Measurements from ENCODE around the gene VPS51. TPM values are rescaled to one million over a fixed set of nuclear protein-coding genes. Genes with fewer than 3 reads are reported as not detected.
A peak's percentile ranks its signal among the peaks of the same experiment; 100 is the strongest.

VPS51 gene
- total RNA-seq, 1 experiment from 2014 or later: 123 TPM

DNA sequence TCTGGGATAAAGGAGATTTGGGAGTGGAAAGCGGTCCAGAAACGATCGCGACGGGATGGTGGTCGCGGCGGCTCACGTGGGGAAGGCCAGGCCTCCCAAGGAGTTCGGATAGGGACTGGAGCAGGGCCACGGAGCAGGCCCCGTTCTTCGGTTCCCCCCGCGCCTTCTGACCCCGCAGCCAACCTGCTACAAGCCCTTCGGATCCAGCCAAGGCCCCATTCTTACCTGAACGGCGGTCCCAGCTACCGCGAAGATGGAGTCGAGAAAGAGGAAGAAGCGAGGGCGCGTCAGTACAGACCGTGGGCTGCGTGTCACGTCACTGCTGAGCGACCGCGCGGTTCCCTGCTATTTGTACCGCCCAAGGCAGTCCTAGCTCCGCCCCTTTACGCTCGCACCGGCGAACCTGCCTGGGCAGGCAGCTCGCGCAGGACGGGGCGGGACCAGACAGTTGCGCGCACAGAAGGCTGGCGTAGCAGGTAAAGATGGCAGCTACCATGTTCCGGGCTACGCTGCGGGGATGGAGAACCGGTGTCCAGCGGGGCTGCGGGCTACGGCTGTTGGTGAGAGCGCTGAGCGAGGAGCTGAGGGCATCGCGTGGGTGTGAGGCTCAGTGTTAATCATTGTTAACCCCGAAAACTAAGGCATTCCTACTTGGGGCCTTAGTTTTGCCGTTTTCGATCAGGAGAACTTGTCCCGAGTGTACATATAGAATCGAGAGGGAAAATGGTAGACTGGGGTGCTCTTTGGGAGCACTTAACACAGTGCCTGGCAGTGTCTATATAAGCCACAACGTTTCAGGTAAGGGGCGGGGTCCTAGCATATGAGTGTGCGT is 26.1 kb downstream of the VPS51 start, which contains the start of the genes FAU and MRPL49 (continued):
- TF ChIP-seq, protein P1, sequence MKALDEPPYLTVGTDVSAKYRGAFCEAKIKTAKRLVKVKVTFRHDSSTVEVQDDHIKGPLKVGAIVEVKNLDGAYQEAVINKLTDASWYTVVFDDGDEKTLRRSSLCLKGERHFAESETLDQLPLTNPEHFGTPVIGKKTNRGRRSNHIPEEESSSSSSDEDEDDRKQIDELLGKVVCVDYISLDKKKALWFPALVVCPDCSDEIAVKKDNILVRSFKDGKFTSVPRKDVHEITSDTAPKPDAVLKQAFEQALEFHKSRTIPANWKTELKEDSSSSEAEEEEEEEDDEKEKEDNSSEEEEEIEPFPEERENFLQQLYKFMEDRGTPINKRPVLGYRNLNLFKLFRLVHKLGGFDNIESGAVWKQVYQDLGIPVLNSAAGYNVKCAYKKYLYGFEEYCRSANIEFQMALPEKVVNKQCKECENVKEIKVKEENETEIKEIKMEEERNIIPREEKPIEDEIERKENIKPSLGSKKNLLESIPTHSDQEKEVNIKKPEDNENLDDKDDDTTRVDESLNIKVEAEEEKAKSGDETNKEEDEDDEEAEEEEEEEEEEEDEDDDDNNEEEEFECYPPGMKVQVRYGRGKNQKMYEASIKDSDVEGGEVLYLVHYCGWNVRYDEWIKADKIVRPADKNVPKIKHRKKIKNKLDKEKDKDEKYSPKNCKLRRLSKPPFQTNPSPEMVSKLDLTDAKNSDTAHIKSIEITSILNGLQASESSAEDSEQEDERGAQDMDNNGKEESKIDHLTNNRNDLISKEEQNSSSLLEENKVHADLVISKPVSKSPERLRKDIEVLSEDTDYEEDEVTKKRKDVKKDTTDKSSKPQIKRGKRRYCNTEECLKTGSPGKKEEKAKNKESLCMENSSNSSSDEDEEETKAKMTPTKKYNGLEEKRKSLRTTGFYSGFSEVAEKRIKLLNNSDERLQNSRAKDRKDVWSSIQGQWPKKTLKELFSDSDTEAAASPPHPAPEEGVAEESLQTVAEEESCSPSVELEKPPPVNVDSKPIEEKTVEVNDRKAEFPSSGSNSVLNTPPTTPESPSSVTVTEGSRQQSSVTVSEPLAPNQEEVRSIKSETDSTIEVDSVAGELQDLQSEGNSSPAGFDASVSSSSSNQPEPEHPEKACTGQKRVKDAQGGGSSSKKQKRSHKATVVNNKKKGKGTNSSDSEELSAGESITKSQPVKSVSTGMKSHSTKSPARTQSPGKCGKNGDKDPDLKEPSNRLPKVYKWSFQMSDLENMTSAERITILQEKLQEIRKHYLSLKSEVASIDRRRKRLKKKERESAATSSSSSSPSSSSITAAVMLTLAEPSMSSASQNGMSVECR (CRISPR knock-in tag; IDR thresholded peaks at IDR 0.05; ENCODE audit: borderline replicate concordance): 0 out of 2 replicates have a peak, but pooled peaks have one; percentile 27
- TF ChIP-seq, protein P2, sequence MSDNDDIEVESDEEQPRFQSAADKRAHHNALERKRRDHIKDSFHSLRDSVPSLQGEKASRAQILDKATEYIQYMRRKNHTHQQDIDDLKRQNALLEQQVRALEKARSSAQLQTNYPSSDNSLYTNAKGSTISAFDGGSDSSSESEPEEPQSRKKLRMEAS (CRISPR knock-in tag; IDR thresholded peaks at IDR 0.05): peak; percentile 87
- 0 out of 2 replicates have a peak, but pooled peaks have one; percentile 25 for TF ChIP-seq RELA (CRISPR knock-in tag; IDR thresholded peaks at IDR 0.05; ENCODE audit: borderline replicate concordance)
- TF ChIP-seq ATF1 (CRISPR knock-in tag; IDR thresholded peaks at IDR 0.05): peak; percentile 61; the same call in 1 of the 2 replicates
- TF ChIP-seq CREM (CRISPR knock-in tag; IDR thresholded peaks at IDR 0.05): peak; percentile 98
- TF ChIP-seq GABPB1 (CRISPR knock-in tag; IDR thresholded peaks at IDR 0.05): peak; percentile 60; the same call in 1 of the 2 replicates
- peak; percentile 85; the same call in 1 of the 2 replicates for TF ChIP-seq SMAD3 (CRISPR knock-in tag; IDR thresholded peaks at IDR 0.05; ENCODE audit: borderline replicate concordance)
- no peak for TF ChIP-seq GRHL2 (CRISPR knock-in tag; IDR thresholded peaks at IDR 0.05; ENCODE audit: insufficient replicate concordance, severe bottlenecking)
- TF ChIP-seq ZNF121 (CRISPR knock-in tag; IDR thresholded peaks at IDR 0.05): peak; percentile 83; the same call in 1 of the 2 replicates
- TF ChIP-seq ZNF232 (CRISPR knock-in tag; IDR thresholded peaks at IDR 0.05): peak; percentile 66
- no peak for TF ChIP-seq JUN (CRISPR knock-in tag; IDR thresholded peaks at IDR 0.05)
- TF ChIP-seq FOXP1 (CRISPR knock-in tag; IDR thresholded peaks at IDR 0.05; ENCODE audit: borderline replicate concordance): peak; percentile 48; the same call in 1 of the 2 replicates
- 0 out of 2 replicates have a peak, but pooled peaks have one; percentile 31 for TF ChIP-seq CREB1 (CRISPR knock-in tag; IDR thresholded peaks at IDR 0.05)
- peak; percentile 99 for TF ChIP-seq SP1 (CRISPR knock-in tag; conservative IDR thresholded peaks at IDR 0.05)
- TF ChIP-seq, protein P3, sequence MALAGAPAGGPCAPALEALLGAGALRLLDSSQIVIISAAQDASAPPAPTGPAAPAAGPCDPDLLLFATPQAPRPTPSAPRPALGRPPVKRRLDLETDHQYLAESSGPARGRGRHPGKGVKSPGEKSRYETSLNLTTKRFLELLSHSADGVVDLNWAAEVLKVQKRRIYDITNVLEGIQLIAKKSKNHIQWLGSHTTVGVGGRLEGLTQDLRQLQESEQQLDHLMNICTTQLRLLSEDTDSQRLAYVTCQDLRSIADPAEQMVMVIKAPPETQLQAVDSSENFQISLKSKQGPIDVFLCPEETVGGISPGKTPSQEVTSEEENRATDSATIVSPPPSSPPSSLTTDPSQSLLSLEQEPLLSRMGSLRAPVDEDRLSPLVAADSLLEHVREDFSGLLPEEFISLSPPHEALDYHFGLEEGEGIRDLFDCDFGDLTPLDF (CRISPR knock-in tag; IDR thresholded peaks at IDR 0.05): 0 out of 2 replicates have a peak, but pooled peaks have one; percentile 15
- TF ChIP-seq, protein P4, sequence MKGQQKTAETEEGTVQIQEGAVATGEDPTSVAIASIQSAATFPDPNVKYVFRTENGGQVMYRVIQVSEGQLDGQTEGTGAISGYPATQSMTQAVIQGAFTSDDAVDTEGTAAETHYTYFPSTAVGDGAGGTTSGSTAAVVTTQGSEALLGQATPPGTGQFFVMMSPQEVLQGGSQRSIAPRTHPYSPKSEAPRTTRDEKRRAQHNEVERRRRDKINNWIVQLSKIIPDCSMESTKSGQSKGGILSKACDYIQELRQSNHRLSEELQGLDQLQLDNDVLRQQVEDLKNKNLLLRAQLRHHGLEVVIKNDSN (CRISPR knock-in tag; IDR thresholded peaks at IDR 0.05): peak; percentile 36; the same call in 1 of the 2 replicates
- no peak; the same call in 1 of the 2 replicates for TF ChIP-seq MYBL2 (CRISPR knock-in tag; IDR thresholded peaks at IDR 0.05)
- TF ChIP-seq, protein P5, sequence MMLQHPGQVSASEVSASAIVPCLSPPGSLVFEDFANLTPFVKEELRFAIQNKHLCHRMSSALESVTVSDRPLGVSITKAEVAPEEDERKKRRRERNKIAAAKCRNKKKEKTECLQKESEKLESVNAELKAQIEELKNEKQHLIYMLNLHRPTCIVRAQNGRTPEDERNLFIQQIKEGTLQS (CRISPR knock-in tag; conservative IDR thresholded peaks at IDR 0.05): no peak
- TF ChIP-seq, protein P6, sequence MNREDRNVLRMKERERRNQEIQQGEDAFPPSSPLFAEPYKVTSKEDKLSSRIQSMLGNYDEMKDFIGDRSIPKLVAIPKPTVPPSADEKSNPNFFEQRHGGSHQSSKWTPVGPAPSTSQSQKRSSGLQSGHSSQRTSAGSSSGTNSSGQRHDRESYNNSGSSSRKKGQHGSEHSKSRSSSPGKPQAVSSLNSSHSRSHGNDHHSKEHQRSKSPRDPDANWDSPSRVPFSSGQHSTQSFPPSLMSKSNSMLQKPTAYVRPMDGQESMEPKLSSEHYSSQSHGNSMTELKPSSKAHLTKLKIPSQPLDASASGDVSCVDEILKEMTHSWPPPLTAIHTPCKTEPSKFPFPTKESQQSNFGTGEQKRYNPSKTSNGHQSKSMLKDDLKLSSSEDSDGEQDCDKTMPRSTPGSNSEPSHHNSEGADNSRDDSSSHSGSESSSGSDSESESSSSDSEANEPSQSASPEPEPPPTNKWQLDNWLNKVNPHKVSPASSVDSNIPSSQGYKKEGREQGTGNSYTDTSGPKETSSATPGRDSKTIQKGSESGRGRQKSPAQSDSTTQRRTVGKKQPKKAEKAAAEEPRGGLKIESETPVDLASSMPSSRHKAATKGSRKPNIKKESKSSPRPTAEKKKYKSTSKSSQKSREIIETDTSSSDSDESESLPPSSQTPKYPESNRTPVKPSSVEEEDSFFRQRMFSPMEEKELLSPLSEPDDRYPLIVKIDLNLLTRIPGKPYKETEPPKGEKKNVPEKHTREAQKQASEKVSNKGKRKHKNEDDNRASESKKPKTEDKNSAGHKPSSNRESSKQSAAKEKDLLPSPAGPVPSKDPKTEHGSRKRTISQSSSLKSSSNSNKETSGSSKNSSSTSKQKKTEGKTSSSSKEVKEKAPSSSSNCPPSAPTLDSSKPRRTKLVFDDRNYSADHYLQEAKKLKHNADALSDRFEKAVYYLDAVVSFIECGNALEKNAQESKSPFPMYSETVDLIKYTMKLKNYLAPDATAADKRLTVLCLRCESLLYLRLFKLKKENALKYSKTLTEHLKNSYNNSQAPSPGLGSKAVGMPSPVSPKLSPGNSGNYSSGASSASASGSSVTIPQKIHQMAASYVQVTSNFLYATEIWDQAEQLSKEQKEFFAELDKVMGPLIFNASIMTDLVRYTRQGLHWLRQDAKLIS (CRISPR knock-in tag; IDR thresholded peaks at IDR 0.05; ENCODE audit: borderline replicate concordance): no peak
- TF ChIP-seq, protein P7, sequence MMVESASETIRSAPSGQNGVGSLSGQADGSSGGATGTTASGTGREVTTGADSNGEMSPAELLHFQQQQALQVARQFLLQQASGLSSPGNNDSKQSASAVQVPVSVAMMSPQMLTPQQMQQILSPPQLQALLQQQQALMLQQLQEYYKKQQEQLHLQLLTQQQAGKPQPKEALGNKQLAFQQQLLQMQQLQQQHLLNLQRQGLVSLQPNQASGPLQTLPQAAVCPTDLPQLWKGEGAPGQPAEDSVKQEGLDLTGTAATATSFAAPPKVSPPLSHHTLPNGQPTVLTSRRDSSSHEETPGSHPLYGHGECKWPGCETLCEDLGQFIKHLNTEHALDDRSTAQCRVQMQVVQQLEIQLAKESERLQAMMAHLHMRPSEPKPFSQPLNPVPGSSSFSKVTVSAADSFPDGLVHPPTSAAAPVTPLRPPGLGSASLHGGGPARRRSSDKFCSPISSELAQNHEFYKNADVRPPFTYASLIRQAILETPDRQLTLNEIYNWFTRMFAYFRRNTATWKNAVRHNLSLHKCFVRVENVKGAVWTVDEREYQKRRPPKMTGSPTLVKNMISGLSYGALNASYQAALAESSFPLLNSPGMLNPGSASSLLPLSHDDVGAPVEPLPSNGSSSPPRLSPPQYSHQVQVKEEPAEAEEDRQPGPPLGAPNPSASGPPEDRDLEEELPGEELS (CRISPR knock-in tag; IDR thresholded peaks at IDR 0.05): peak; percentile 85
- TF ChIP-seq TEAD1 (CRISPR knock-in tag; IDR thresholded peaks at IDR 0.05): peak; percentile 57; the same call in 1 of the 2 replicates
- peak; percentile 97 for TF ChIP-seq FOXK1 (CRISPR knock-in tag; IDR thresholded peaks at IDR 0.05)
- TF ChIP-seq, protein P8, sequence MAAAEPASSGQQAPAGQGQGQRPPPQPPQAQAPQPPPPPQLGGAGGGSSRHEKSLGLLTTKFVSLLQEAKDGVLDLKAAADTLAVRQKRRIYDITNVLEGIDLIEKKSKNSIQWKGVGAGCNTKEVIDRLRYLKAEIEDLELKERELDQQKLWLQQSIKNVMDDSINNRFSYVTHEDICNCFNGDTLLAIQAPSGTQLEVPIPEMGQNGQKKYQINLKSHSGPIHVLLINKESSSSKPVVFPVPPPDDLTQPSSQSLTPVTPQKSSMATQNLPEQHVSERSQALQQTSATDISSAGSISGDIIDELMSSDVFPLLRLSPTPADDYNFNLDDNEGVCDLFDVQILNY (CRISPR knock-in tag; IDR thresholded peaks at IDR 0.05): peak; percentile 78; the same call in 1 of the 2 replicates
